GM23248 (cell line): ENCODE data around the gene GALNT18.

Experiments used
- EZH2 ChIP-seq: fragments of 200-600 bp; sonication (generic); IDR thresholded peaks from 2 replicates; pipeline ENCODE4 v1.6.1; 2018; ENCODE audit warnings: antibody characterized with exemption, mild to moderate bottlenecking; ENCODE audit not compliant: insufficient read depth, poor library complexity, severe bottlenecking
- EZH2phosphoT487 ChIP-seq: fragments of 200-600 bp; sonication (generic); IDR thresholded peaks from 2 replicates; pipeline ENCODE4 v1.6.1; 2018; ENCODE audit warnings: antibody characterized with exemption, moderate library complexity, mild to moderate bottlenecking, low read depth; ENCODE audit not compliant: insufficient read depth

DNA sequence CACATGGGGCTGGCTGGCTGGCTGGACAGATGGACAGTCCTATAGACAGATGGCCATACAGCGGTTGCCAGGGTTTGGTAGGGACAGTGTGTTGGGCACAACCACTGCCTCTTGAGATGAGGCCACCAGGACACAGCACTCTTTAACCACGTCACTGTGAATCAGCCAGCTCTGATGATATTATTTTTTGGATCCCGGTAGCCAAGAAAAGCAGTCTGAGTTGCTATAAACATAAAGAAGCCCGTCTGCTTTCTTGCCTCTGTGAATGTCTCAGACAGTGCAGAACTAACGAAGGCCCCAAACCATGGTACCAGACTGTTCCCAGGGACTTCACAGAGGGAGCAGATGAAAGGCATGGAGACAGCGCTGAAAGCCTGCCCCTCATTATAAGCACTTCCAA, 152.9 kb downstream of the GALNT18 start:
- TF ChIP-seq EZH2 (no peak), EZH2phosphoT487 (no peak)
